GM21619 (cell line): ENCODE results near the gene NCKAP5L.
"Not testable (repeated sequence)": the region's sequence is repeated elsewhere in the genome, so short reads cannot be mapped to it uniquely, and the experiment has no call there.

ENCODE experiments used
- ATAC-seq: cut with Tn5 transposase; IDR thresholded peaks from one replicate; pipeline ENCODE4 v1.9.1; 2021; ENCODE audit not compliant: unreplicated experiment

The NCKAP5L gene

DNA sequence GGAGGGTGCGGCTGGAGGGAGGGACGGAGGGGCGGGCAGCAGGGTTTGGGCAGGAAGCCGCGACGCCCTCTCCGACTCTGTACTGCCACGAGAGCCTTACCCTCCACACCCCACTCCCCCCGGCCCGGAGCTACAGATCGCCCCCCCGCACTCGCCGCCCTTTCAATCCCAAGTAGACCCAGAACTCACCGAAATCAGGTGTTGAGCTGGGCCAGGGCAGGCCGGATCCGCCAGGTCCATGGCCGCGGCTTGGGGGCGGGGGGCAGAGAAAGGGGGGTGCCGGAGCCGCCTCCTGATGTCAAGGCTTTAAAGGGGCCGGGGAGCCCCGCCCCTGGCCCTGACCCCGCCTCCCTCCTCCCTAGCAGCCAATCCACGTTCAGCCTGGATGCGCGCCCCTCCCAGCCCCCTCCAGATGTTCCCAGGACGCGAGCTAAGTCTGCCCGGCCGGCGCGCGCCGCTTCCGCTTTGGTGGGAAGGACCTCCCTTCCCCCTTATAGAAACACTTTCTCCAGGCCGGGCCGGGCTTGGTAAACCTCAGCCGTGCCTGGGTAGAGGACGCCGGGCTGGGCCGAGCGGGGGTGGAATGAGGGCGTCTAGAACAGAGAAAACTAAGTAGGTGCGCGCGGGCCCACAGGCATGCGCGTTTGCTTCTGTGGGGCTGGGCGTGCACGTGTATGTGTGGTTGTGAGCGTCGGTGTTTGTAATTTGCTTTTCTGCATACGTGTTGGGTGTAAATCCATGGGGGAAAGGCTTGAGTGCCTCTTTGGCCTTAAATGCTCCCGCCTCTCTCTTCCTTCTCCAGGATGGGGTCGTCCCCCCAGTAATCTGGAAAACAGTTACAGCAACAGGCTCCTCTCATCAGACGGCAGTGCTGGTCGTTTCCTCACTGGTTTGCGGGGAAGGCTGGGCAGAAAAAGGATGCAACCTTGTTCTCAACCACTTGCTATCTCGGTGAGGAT is at the start of gene NCKAP5L:
Gene NCKAP5L (minus strand): TSS at position 281 of the 959 bp plus-strand sequence. CDS start 24,369 bp downstream, outside the sequence.
- peak; percentile 79 for ATAC-seq

DNA sequence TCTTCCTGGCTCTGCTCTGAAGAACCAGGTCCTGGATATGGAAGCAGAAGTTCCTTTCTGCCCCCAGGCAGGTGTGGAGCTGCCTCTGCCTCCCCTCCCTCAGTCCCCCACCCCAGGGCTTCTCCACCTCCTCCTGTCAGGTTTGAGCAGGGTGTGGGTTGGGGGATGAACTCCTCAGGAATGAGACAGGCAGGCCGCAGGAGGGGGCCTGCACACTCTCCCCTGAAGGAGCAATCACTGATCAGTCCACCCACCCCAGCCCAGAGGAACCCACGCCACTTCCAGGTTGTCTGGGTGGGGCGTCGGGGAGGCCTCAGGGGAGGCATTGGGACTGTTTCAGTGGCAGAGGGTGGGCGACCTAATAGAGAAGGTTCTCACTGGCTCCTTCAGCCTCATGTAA is 48.9 kb upstream of the NCKAP5L start:
- ATAC-seq: no peak

- ATAC-seq: no peak
These were observed 47.9 kb upstream of the NCKAP5L start for GRCh38 chr12:49876070-49876469.

GRCh38 chr12:49875115-49875720 is 47.0 kb upstream of the NCKAP5L start:
- ATAC-seq: no peak

DNA sequence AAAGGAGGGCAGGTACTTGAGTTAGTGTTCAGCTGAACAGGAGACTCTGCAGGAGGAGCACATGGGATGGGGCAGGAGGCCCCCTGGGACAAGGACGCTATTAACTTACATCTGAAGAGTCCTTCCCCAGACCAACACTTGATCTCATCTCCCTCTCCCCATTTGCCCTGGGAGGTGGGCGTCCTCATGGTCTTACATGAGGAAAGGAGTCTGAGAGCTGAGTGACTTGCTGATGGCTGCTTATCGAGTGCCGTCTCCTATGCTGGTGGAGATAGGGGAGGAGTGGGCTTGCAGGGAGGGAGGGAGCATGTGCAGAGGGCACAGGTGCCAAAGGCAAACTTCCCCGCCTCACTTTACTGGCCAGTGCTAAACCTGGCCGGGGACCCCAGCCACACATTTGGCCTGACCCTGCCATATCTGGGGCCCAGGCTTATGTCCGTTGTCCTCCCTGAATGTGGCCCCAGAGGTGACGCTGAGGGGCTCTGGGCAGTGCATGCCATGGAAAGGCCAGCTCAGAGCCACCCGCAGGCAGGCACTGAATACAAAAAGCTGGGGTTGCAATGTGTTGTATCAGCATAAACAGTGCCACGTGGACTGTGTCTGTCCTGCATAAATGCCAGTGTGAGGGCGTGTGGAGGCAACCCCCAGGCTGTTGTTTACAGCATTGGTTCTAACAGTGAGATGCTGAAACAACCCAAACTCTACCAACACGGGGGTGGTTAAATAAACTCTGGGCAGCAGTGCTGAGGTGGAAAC is 46.1 kb upstream of the NCKAP5L start:
- ATAC-seq: no peak

DNA sequence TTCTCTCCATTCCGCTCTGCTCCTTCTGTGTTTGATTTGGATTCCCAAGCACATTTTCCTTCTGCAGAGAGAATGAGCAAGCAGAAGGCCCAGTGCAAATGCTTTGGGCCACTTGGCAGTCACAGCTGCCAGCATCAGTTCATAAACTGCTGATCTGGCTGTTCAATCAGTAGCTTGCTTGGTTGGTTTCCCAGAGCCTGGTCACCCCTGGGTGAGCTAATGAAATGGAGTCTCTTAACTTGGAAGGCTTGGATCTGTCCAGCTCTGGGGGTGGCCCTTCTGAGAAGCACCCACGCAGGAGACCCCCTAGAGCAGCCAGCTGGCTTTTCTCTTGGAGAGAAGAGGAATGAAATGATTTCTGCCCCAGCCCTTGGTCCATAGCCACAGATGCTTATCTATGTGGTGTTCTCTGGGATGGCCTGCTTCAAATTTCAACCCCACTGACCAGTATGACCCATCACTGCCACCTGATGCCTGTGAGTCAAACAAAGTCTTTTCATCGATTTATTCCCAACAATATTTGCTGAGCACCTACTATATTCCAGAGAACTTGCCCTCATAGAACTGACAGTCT is 45.2 kb upstream of the NCKAP5L start:
- no peak for ATAC-seq

- no peak for ATAC-seq
These were observed 44.6 kb upstream of the NCKAP5L start for GRCh38 chr12:49872781-49873181.

GRCh38 chr12:49872381-49872780 is 44.2 kb upstream of the NCKAP5L start:
- ATAC-seq: no peak

- ATAC-seq: not testable (repeated sequence)
These were observed 43.6 kb upstream of the NCKAP5L start for GRCh38 chr12:49871811-49872251.

GRCh38 chr12:49871263-49871561 is 43.0 kb upstream of the NCKAP5L start:
- no peak for ATAC-seq

GRCh38 chr12:49870501-49871262 is 42.5 kb upstream of the NCKAP5L start:
- ATAC-seq: no peak

DNA sequence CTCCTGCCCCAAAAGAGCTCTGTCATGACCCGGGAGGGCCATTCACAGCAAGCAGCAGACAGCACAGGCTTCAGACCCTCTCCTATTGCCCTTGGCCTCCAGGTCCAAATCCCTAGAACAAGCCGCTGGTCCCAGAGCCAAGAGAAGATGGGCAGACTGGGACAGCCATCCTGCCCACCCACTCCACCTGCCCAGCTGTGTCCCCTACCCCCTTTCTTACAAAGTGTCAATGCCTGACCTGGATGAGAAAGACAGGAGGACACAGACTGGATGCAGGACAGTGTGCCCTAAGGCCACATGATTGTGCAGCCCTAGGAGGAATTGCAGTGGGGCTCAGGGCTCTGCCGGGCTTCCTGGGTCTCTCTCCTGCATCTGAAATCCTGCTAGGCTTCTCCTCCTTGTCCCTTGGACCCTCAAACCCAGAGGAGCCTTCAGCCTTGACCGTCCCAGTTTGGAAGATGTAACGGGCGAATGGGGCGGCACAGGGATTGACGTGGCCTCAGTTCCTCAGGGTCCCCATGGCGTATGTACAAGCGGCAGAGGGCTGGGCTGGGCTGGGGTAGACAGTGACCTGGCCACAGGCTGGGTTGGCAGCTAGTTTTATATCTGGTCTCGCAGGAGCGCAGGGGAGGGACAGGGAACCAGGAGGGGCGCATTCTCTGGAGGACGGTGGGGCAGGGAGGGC is 41.7 kb upstream of the NCKAP5L start:
- no peak for ATAC-seq

DNA sequence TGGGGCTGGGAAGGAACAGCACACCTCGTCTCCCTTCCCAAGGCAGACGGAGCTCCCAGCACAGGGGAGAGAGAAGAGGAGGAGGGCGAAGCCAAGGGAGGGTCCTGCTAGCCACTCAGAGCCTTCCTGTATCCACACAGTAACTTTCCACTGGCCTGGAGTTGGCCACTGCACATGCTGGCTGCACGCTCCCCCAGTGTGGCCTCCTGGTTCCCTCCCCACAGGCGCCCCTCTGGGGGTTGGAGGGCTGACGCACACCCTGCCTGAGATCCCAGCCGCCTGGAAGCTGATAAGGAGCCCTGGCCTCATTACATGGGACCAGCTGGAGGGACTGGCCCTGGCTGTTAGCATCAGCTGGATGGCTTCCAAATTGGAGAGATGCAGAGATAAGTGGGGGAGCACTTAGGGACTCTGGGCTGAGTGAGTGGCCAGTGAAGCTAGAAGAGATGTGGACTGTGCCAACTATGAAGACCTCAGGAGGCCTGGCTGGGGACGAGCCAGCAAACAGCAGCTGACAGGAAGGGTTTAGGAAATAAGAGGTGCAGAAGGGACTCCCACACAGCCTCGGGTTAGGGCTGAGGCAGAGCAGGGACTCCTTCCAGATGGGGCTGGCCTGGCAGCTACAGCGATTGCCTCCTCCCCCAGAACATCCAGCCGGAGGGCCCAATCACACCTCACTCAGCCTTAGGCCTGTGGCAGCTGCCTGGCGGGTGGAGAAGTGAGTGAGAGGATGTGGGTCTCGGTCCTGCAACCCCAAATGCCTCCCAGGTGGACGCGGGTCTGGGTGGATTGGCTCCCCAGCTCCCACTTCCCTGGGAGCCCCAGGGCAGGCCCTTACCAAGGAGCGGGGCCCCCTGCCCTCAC is 41.0 kb upstream of the NCKAP5L start:
- no peak for ATAC-seq

DNA sequence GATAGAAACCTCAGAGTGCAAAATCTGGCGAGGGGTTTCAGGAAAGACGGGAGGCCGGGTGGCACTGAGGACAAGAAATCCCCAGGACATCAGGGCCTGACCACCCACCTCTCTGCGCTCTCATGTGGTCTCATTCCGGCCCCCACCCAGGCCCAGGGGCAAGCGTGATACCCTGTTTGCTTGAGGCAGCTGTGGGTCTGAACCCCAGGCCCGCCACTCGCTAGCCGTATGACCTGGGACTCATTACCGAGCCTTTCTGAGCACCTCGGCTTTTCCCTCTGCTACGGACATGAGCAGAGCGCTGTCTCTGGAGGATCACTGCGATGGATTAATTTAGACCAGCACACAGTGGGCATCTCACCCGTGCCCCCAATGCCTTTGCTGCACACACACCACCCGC is 40.2 kb upstream of the NCKAP5L start:
- ATAC-seq: no peak

- no peak for ATAC-seq
These were observed 39.5 kb upstream of the NCKAP5L start for GRCh38 chr12:49867570-49868341.

- no peak for ATAC-seq
These were observed 38.8 kb upstream of the NCKAP5L start for GRCh38 chr12:49866859-49867569.

- no peak for ATAC-seq
These were observed 37.5 kb upstream of the NCKAP5L start for GRCh38 chr12:49865782-49866135.
